ENCODE measurements around the gene THUMPD1.

GRCh38 chr16:20773679-20774078, 32.1 kb upstream of the THUMPD1 start:
- TF ChIP-seq SMC3 (IDR thresholded peaks at IDR 0.05; ENCODE audit: low read depth, low read length) (no peak), CTCF (conservative IDR thresholded peaks at IDR 0.05; ENCODE audit: low read depth, low read length) (no peak), RFX5 (IDR thresholded peaks at IDR 0.05; ENCODE audit: low read depth, low read length) (no peak), POLR2A (IDR thresholded peaks at IDR 0.05; ENCODE audit: low read depth, low read length) (no peak), CHD1 (IDR thresholded peaks at IDR 0.05; ENCODE audit: low read depth, low read length) (no peak), CEBPB (IDR thresholded peaks at IDR 0.05; ENCODE audit: low read depth, low read length) (no peak), MXI1 (IDR thresholded peaks at IDR 0.05; ENCODE audit: borderline replicate concordance, low read depth, low read length) (no peak), BHLHE40 (IDR thresholded peaks at IDR 0.05; ENCODE audit: low read depth, low read length) (no peak), RAD21 (IDR thresholded peaks at IDR 0.05; ENCODE audit: low read length) (no peak)
- TF ChIP-seq, protein P1, sequence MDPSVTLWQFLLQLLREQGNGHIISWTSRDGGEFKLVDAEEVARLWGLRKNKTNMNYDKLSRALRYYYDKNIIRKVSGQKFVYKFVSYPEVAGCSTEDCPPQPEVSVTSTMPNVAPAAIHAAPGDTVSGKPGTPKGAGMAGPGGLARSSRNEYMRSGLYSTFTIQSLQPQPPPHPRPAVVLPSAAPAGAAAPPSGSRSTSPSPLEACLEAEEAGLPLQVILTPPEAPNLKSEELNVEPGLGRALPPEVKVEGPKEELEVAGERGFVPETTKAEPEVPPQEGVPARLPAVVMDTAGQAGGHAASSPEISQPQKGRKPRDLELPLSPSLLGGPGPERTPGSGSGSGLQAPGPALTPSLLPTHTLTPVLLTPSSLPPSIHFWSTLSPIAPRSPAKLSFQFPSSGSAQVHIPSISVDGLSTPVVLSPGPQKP (IDR thresholded peaks at IDR 0.05; ENCODE audit: borderline replicate concordance, low read depth, low read length) = no peak
- TF ChIP-seq, protein P2, sequence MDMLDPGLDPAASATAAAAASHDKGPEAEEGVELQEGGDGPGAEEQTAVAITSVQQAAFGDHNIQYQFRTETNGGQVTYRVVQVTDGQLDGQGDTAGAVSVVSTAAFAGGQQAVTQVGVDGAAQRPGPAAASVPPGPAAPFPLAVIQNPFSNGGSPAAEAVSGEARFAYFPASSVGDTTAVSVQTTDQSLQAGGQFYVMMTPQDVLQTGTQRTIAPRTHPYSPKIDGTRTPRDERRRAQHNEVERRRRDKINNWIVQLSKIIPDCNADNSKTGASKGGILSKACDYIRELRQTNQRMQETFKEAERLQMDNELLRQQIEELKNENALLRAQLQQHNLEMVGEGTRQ (IDR thresholded peaks at IDR 0.05; ENCODE audit: low read depth, low read length) = no peak
